DOHH2 (cell line): ENCODE results near the gene MEX3D.

Experiments
- H3F3A ChIP-seq: fragments of 200-600 bp; sonication (generic), shearing (Covaris generic); 2 replicates; pipeline ENCODE4 v1.6.0; 2016; ENCODE audit warnings: antibody characterized with exemption, mild to moderate bottlenecking; ENCODE audit not compliant: control insufficient read depth, insufficient read depth
- H3K27ac ChIP-seq: fragments of 200-600 bp; sonication (generic); 2 replicates; pipeline ENCODE4 v1.5.1; 2014; ENCODE audit warnings: low read depth, mild to moderate bottlenecking, low read length, moderate library complexity
- H3K27me3 ChIP-seq: fragments of 200-600 bp; sonication (generic); 2 replicates; pipeline ENCODE4 v1.6.1; 2014; ENCODE audit warnings: mild to moderate bottlenecking, low read length, mixed read lengths; ENCODE audit not compliant: control insufficient read depth
- H3K36me3 ChIP-seq: fragments of 200-600 bp; sonication (generic); 2 replicates; pipeline ENCODE4 v1.6.1; 2014; ENCODE audit warnings: mild to moderate bottlenecking, low read length, moderate library complexity, mixed read lengths; ENCODE audit not compliant: control insufficient read depth
- H3K4me1 ChIP-seq: fragments of 200-600 bp; sonication (generic); 2 replicates; pipeline ENCODE4 v1.6.1; 2014; ENCODE audit warnings: mild to moderate bottlenecking, low read length, mixed read lengths; ENCODE audit not compliant: control insufficient read depth
- H3K4me2 ChIP-seq: fragments of 200-600 bp; sonication (generic); 2 replicates; pipeline ENCODE4 v1.6.0; 2014; ENCODE audit warnings: mild to moderate bottlenecking, low read length, moderate library complexity
- H3K4me3 ChIP-seq: fragments of 200-600 bp; sonication (generic); 2 replicates; pipeline ENCODE4 v1.5.1; 2014; ENCODE audit warnings: mild to moderate bottlenecking, low read length, mixed read lengths
- H3K79me2 ChIP-seq: fragments of 200-600 bp; sonication (generic); 2 replicates; pipeline ENCODE4 v1.6.1; 2014; ENCODE audit warnings: mild to moderate bottlenecking, low read length, mixed read lengths; ENCODE audit not compliant: control insufficient read depth
- H3K9me2 ChIP-seq: fragments of 200-600 bp; sonication (generic); replicated peaks from 2 replicates; pipeline ENCODE4 v1.6.1; 2014; ENCODE audit warnings: mild to moderate bottlenecking, low read length, mixed read lengths; ENCODE audit not compliant: control insufficient read depth
- H3K9me3 ChIP-seq: fragments of 200-600 bp; sonication (generic); 2 replicates; pipeline ENCODE4 v1.6.1; 2014; ENCODE audit warnings: antibody characterized with exemption, low read length, mixed read lengths; ENCODE audit not compliant: control insufficient read depth, insufficient read depth
- H4K20me1 ChIP-seq: fragments of 200-600 bp; sonication (generic); 2 replicates; pipeline ENCODE4 v1.6.0; 2014; ENCODE audit warnings: low read depth, mild to moderate bottlenecking, antibody characterized with exemption, low read length, moderate library complexity; ENCODE audit not compliant: control insufficient read depth, insufficient read depth
- EZH2phosphoT487 ChIP-seq: fragments of 200-600 bp; sonication (generic); IDR thresholded peaks from 2 replicates; pipeline ENCODE4 v1.6.1; 2017; ENCODE audit warnings: borderline replicate concordance, mild to moderate bottlenecking, antibody characterized with exemption, low read length, moderate library complexity, mixed read lengths
- TF ChIP-seq, protein P1 (sequence below): fragments of 200-600 bp; sonication (generic); IDR thresholded peaks from one replicate; pipeline ENCODE4 v1.5.1; 2014; ENCODE audit warnings: antibody characterized with exemption, mild to moderate bottlenecking, low read depth, low read length; ENCODE audit not compliant: poor library complexity, severe bottlenecking

The MEX3D gene

DNA sequence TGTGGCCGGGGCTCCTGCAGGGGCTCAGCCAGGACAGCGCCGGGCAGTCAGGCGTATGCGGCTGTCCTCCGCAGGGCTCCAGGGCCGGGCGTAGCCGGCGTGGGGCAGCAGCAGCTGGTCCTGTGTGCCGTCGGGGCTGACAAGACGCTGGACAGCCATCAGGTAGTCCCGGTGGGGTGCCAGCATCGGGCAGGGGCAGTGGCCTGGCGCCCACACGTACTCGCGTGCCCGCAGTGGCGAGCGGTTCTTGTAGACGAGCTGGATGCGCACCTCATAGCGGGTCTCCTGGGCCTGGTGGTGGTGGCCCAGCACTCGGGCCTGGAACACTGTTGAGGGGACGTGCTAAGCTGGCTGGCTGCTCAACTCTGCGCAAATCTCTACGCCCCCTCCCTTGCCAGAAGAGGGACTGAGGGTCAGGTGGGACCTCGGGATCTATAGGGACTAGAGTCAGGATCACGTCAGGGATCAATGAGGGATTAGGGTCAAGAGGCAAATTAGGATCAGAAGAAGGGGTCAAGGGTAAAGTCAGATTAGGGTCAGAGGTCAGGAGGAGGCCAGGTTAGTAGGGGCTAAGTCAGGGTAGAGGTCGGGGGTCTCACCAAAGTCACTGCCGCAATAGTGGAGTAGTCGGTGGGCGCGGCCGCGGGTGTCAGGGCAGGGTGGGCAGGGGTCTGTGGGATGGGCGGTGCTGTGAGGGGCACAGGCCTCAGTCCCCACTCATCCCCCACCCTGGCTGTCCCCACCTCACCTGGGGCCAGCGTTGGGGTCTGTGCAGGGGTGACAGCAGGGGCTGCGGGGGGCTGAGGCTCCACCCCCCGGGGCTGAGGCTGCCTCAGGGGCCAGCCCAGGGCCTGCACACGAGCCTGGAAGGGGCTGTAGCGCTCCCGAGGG, 61.9 kb downstream of the MEX3D start:
- H3F3A ChIP-seq = 0 out of 2 replicates have a peak, but pooled peaks cover 2% of the 10 kb centered on the region
- no peaks in the 10 kb centered on the region for H3K9me2 ChIP-seq
- no peaks in the 10 kb centered on the region for H3K79me2 ChIP-seq
- no peak overlapping the region for H3K27ac ChIP-seq
- H3K9me3 ChIP-seq = peaks cover 6% of the 10 kb centered on the region; the same call in 1 of the 2 replicates
- TF ChIP-seq EZH2phosphoT487 = no peak
- TF ChIP-seq, protein P1, sequence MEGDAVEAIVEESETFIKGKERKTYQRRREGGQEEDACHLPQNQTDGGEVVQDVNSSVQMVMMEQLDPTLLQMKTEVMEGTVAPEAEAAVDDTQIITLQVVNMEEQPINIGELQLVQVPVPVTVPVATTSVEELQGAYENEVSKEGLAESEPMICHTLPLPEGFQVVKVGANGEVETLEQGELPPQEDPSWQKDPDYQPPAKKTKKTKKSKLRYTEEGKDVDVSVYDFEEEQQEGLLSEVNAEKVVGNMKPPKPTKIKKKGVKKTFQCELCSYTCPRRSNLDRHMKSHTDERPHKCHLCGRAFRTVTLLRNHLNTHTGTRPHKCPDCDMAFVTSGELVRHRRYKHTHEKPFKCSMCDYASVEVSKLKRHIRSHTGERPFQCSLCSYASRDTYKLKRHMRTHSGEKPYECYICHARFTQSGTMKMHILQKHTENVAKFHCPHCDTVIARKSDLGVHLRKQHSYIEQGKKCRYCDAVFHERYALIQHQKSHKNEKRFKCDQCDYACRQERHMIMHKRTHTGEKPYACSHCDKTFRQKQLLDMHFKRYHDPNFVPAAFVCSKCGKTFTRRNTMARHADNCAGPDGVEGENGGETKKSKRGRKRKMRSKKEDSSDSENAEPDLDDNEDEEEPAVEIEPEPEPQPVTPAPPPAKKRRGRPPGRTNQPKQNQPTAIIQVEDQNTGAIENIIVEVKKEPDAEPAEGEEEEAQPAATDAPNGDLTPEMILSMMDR = no peak
- peaks cover 5% of the 10 kb centered on the region for H3K4me1 ChIP-seq
- no peaks in the 10 kb centered on the region for H4K20me1 ChIP-seq
- H3K36me3 ChIP-seq = no peaks in the 10 kb centered on the region
- H3K4me3 ChIP-seq = no peak overlapping the region
- peaks cover 20% of the 10 kb centered on the region for H3K27me3 ChIP-seq
- no peak overlapping the region for H3K4me2 ChIP-seq

DNA sequence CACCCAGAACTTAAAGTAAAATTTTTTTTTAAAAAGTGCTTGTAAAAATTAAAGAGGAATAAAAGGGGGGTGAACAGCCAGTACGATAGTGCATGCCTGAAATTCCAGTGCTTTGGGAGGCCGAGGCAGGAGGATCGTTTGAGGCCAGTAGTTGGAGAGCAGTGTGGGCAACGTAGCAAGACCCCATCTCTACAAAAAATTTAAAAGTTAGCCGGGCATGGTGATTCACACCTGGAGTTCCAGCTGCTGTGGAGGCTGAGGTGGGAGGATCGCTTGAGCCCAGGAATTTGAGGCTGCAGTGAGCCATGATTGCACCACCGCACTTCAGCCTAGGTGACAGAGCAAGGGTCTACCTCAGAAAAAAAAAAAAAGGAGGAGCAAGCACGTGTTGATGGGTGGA, 63.1 kb downstream of the MEX3D start:
- no peak overlapping the region for H3K27ac ChIP-seq
- no peaks in the 10 kb centered on the region for H4K20me1 ChIP-seq
- no peaks in the 10 kb centered on the region for H3K9me2 ChIP-seq
- TF ChIP-seq EZH2phosphoT487 = no peak
- TF ChIP-seq, protein P1 = no peak
- no peak overlapping the region for H3K4me3 ChIP-seq
- peaks cover 10% of the 10 kb centered on the region for H3K27me3 ChIP-seq
- H3K36me3 ChIP-seq = no peaks in the 10 kb centered on the region
- no peak overlapping the region for H3K4me2 ChIP-seq
- H3F3A ChIP-seq = 0 out of 2 replicates have a peak, but pooled peaks cover 2% of the 10 kb centered on the region
- no peaks in the 10 kb centered on the region for H3K79me2 ChIP-seq
- peaks cover 6% of the 10 kb centered on the region; the same call in 1 of the 2 replicates for H3K9me3 ChIP-seq
- peaks cover 5% of the 10 kb centered on the region for H3K4me1 ChIP-seq
